HG03039 (cell line): Measurements from ENCODE around the gene DIPK1C.

Experiments used
- ATAC-seq: cut with Tn5 transposase; IDR thresholded peaks from one replicate; pipeline ENCODE4 v1.9.1; 2021; ENCODE audit warnings: mild to moderate bottlenecking, moderate library complexity; ENCODE audit not compliant: unreplicated experiment

DIPK1C gene

GRCh38 chr18:74486119-74486849 lies 29.2 kb upstream of the DIPK1C start:
- no peak for ATAC-seq

GRCh38 chr18:74482697-74483096 lies 25.6 kb upstream of the DIPK1C start:
- ATAC-seq = no peak

GRCh38 chr18:74480149-74480651 lies 23.1 kb upstream of the DIPK1C start:
- ATAC-seq = no peak

- no peak for ATAC-seq
These were observed 22.5 kb upstream of the DIPK1C start for GRCh38 chr18:74479486-74480148.

GRCh38 chr18:74478880-74479279 lies 21.8 kb upstream of the DIPK1C start:
- ATAC-seq = no peak

GRCh38 chr18:74478316-74478715 lies 21.2 kb upstream of the DIPK1C start:
- ATAC-seq = no peak

GRCh38 chr18:74477771-74478170 lies 20.7 kb upstream of the DIPK1C start:
- ATAC-seq = no peak

GRCh38 chr18:74476140-74476539 lies 19.0 kb upstream of the DIPK1C start:
- no peak for ATAC-seq

GRCh38 chr18:74473976-74474640 lies 17.0 kb upstream of the DIPK1C start:
- no peak for ATAC-seq

- no peak for ATAC-seq
These were observed 15.2 kb upstream of the DIPK1C start for GRCh38 chr18:74472312-74472711.

GRCh38 chr18:74468547-74469061 lies 11.5 kb upstream of the DIPK1C start:
- ATAC-seq = no peak

GRCh38 chr18:74465775-74466174 lies 8.7 kb upstream of the DIPK1C start:
- ATAC-seq = no peak

- no peak for ATAC-seq
These were observed 6.9 kb upstream of the DIPK1C start for GRCh38 chr18:74463983-74464382.

- ATAC-seq = no peak
These were observed 6.1 kb upstream of the DIPK1C start for GRCh38 chr18:74463254-74463653.

GRCh38 chr18:74460825-74461224 lies 3.7 kb upstream of the DIPK1C start:
- ATAC-seq = no peak

GRCh38 chr18:74459889-74460288 lies 2.8 kb upstream of the DIPK1C start:
- ATAC-seq = no peak

- no peak for ATAC-seq
These were observed 765 bp upstream of the DIPK1C start for GRCh38 chr18:74457725-74458421.

GRCh38 chr18:74456349-74457042 lies 612 bp downstream of the DIPK1C start:
- ATAC-seq = no peak

GRCh38 chr18:74456017-74456348 lies 1.1 kb downstream of the DIPK1C start:
- no peak for ATAC-seq

- ATAC-seq = no peak
These were observed 1.7 kb downstream of the DIPK1C start for GRCh38 chr18:74455386-74455785.
